Activated T-helper 1 cell treated with Interleukin-2 at 50 U/mL for 16 hours (primary cell): Measurements from ENCODE around the gene LGALS7B.
"Not testable (repeated sequence)": the region's sequence is repeated elsewhere in the genome, so short reads cannot be mapped to it uniquely, and the experiment has no call there.

Experiments
- DNase-seq: peaks from one replicate; pipeline ENCODE4 v3.0.0-alpha.2; 2020; ENCODE audit warnings: low read depth

Gene LGALS7B

DNA sequence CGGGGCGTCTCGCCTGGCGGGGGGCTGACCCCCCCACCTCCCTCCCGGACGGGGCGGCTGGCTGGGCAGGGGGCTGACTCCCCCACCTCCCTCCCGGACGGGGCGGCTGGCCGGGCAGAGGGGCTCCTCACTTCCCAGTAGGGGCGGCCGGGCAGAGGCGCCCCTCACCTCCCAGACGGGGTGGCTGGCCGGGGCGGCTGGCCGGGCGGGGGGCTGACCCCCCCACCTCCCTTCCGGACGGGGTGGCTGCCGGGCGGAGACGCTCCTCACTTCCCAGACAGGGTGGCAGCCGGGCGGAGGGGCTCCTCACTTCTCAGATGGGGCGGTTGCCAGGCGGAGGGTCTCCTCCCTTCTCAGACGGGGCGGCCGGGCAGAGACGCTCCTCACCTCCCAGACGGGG is 8.8 kb downstream of the LGALS7B start:
- not testable (repeated sequence) for DNase-seq

DNA sequence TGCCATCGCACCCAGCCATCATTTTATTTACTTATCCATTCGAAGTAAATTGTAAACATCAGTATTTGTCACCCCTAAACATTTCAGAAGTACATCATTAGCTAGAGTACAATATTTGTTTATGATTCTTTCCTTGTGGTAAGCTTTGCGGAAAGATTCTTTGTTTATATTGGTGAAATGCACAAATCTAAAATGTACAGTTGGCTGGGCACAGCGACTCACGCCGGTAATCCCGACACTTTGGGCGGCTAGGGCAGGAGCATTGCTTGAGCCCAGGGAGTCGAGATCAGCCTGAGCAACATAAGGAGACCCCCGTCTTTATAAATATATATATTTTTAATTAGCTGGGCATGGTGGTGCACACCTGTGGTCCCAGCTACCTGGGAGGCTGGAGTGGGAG is 10.1 kb downstream of the LGALS7B start:
- no peak for DNase-seq

DNA sequence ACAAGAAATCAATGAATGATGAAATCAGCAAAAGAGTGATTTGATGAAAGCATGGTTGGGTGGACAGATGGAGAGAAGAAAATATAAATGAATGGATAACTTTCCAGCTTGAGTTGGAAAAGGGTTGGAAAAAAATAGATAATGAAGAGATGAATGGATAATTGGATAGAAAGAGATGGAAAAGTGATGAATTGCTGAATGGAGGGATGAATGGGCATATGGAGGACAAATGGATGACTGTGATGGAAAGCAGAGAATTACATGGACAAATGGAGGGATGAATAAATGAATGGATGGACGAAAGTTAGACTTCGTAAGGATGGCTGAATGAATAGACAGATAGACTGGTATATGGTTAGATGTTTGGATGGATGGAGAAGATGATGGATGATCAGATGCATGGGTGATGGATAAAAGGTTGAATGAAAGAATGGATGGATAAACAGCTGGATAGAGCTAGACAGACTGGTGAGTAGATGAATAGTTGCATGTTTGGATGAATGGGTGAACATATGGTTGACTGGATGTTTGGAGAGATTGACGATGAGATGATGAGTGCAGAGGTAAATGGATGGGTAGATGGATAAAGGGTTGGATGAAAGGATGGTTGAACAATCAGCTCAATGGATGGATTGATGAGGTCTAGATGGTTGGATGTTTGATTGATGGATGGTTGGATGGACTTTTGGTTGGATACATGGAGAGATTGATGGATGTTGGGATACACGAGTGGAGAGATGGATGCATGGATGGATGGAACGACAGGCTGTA is 11.8 kb downstream of the LGALS7B start:
- no peak for DNase-seq

DNA sequence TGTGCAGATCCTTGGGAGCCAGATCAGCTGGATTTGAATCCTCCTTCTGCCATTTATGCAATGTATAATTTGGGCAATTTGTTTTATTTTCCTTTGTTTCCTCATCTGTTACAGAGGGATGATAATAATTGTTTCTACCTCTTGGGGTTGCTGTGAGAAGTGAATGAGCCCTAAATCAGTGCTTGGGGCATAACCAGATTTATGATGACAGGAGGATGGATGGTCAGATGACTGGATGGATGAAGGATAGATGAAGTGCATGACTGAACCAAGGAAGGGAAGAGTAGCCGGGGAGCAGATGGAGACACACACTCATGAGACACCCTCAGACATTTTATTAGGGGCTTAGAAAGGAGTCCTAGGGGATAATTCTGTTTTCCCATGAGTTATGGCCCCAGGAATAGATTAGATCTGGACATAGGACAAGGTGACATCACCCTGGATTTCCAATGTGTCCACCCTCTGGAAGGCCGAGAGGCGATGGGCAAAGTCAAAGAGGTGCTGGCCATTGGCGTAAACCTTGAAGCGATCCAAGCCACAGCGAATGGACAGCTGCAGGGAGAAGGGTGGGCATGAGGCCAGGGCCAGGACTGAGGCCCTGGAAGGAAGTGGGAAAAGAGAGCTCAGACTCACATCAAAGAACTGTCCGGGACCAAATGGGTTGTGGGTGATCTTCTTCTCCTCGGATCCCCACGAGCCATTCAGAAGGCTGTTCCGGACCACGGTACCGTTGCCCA is 12.5 kb downstream of the LGALS7B start:
- DNase-seq, result no peak

DNA sequence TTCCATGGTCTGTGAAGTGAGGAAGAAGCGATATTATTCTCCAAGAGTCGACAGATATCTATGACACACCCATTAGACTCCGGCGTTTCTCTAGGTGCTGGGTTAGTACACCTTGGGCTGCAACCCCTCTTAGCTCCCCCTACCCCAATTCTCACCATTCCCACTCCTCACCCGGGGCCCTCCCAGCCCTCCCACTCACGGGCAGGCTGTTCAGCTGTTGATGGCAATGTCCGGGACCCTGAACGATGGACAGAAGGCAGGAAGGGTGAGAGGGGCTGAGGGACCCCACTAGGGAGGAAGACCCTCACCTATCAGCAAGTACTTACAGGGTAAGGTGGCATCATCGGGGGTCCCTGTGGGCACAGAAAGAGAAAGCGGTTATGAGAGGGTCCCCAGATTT is 14.5 kb downstream of the LGALS7B start:
- DNase-seq, result no peak

DNA sequence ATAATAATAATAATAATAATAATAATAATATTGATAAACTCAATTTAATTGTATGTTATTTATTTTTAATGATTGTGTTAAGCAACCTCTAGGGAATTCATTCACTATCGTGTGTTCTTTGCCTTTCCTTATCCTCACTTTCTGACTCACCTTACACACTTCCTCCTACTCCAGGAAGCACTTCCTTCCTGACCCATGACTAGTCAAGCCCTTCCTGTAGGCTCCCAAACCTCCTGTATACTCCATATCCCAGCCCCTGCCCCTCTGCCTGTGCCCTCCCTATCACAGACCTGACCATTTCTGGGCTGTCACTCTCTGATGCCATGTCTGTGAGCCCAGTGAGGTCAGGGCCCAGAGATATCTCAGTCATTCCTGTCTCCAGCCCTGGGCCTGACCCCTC is 16.2 kb downstream of the LGALS7B start:
- no peak for DNase-seq

DNA sequence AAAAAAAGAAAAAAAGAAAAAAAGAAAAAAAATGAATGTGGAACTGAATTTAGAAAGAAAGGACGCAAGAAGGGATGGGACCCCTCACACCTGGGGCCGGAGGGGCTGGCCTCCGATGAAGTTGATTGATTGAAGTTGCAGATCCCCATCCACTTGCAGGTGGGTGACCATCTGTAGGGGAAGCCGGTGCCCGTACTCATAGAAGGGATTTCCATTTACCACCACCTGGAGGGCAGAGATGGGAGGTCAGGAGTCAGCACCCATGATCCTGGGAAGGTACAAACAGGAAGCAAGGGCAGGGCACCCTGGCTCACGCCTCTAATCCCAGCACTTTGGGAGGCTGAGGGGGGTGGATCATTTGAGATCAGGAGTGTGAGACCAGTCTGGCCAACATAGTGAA is 17.4 kb downstream of the LGALS7B start:
- no peak for DNase-seq

DNA sequence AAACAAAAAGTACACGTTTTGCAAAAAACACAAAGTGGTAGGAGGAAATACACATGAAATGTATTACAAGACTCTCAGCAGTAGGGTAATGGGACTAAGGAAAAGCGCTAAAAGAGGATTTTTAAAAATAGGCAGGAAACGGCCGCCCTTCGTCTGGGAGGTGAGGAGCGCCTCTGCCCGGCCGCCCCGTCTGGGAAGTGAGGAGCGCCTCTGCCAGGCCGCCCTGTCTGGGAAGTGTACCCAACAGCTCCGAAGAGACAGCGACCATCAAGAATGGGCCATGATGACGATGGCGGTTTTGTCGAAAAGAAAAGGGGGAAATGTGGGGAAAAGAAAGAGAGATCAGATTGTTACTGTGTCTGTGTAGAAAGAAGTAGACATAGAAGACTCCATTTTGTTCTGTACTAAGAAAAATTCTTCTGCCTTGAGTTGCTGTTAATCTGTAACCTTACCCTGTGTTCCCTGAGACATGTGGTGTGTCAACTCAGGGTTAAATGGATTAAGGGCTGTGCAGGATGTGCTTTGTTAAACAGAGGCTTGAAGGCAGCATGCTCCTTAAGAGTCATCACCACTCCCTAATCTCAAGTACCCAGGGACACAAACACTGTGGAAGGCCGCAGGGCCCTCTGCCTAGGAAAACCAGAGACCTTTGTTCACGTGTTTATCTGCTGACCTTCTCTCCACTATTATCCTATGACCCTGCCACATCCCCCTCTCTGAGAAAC is 18.5 kb downstream of the LGALS7B start:
- DNase-seq, result not testable (repeated sequence)

DNA sequence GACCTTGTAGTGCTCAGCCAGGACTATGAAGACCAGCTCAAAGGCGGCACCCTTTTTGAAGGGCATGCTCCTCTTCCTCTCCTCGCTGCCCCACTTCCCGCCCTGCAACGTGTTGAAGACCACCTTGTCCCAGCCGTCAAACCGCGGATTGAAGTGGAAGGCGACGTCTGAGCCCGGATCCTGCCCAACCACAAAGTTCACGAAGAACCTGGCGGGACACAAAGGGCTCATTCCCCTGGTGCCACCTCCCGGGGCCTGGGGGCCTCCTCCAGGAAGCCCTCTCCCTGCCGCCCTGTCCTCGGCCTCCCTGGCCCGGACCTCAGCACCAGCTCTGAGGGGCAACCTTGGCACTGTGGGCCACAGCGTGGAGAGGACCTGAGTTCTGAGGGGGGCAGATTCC is 19.7 kb downstream of the LGALS7B start:
- no peak for DNase-seq

DNA sequence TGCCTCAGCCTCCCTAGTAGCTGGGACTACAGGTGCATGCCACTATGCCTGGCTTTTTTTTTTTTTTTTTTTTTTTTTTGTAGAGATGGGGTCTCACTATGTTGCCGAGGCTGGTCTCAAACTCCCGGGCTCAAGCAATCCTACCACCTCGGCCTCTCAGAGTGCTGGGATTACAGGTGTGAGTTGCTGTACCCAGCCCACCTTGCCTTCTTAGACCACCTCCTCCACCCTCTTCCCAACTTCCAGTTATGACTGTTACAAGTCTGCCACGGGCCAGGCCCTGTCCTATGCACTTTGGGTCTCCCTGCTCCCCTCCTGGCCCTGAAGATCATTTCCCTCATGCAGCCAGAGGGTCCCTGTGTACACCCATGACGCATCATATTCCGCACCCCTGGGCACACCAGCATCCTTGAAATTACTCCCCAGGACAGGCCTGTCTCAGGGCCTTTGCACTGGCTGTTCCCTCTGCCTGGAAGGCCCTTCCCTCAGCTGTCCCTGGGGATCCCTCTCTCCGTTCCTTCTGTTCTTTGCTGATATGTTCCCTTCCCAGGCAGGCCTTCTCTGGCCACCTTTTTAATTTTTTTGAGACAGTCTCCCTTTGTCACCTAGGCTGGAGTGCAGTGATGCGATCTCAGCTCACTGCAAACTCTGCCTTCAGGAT is 20.7 kb downstream of the LGALS7B start:
- DNase-seq, result no peak

DNA sequence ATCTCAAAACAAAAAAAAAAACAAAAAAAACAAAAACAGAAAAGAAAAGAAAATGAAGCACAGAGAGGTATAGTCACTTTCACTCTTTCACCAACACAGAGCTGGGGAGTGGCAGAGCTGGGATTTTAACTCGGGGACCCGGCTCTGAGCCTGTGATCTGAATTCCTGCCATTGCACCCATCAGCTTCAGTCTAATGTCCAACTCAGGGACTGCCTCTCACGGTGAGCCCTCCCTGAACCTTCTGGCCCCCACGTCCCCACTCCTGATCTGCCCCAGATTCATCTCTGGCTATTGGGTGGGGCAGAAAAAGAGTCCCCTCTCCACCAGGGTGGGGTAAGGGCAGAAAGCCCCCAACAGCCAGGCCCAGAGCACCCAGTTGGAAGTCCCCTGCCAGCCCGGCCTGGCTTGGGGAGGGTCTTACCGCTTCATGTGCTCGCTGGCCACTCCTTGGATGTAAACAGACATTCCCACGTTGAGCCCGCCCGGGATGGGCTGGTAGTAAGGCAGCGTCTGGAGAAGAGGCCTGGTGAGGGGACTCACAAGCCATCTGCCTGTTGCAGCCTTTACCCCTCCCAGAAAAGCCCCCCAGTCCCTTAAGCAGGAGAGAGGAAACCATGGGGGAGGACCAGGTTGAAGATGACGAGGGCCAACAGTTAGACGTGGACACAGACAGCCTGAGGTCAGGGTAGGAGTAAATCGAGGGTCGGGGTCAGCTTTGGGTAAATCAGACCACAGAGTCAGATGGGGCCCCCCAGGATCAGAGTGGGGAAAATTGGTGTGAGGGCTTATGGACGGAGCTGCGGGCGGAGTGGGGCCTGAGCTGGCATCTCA is 23.2 kb downstream of the LGALS7B start:
- no peak for DNase-seq

DNA sequence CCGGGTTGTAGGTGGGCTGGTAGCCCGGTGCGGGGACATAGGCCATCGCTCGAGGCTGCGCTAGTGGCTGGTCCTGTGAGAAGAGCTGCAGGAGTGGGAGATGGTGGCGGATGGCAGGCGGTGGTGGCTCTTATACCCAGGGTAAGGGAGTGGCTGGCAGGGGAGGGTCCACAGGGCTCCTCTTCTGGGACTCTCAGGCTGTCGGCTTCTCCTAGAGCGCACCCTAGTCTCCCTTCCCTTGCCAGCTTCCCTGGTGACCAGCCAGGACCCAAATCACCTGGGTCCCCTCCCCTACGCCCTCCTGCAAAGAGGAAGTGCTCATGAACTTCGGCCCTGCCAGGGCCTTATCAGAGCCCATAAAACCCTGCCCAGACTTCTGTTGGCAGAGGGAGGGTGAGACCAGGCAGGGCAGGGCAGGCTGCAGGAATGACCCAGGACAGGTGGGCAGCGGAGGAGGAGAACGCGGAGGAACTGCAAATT is 23.9 kb downstream of the LGALS7B start, which contains the start of gene LGALS4:
LGALS4 (minus strand) TSS at position 105 of the 480 bp plus-strand sequence; CDS start at position 46, 59 bp downstream.
- DNase-seq, result no peak

DNA sequence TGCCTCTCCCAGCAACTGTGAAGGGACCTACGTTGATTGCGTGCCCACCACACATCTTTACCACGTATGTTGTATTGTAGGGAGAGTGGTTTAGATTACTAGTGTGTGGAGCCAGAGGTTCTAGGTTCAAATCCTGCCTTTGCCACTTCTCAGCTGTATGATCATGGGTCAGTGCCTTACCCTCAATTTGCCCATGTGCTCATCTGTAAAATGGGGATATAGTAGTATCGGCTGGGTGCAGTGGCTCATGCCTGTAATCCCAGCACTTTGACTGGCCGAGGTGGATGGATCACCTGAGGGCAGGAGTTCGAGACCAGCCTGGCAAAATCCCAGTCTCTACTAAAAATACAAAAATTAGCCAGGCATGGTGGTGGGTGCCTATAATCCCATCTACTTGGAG is 24.3 kb downstream of the LGALS7B start:
- DNase-seq, result no peak

DNA sequence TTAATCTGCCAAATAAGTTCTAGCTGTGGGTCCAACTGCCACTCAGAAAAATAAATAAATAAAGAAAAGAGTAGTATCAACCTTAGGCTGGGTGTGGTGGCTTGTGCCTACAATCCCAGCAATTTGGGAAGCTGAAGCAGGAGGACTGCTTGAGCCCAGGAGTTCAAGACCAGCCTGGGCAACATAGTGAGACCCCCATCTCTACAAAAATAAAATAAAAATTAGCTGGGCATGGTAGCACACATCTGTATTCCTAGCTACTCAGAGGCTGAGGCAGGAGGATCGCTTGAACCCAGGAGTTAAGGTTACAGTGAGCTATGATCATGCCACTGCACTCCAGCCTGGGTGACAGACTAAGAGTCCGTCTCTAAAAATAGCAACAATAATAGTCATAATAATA is 24.9 kb downstream of the LGALS7B start:
- not testable (repeated sequence) for DNase-seq

DNA sequence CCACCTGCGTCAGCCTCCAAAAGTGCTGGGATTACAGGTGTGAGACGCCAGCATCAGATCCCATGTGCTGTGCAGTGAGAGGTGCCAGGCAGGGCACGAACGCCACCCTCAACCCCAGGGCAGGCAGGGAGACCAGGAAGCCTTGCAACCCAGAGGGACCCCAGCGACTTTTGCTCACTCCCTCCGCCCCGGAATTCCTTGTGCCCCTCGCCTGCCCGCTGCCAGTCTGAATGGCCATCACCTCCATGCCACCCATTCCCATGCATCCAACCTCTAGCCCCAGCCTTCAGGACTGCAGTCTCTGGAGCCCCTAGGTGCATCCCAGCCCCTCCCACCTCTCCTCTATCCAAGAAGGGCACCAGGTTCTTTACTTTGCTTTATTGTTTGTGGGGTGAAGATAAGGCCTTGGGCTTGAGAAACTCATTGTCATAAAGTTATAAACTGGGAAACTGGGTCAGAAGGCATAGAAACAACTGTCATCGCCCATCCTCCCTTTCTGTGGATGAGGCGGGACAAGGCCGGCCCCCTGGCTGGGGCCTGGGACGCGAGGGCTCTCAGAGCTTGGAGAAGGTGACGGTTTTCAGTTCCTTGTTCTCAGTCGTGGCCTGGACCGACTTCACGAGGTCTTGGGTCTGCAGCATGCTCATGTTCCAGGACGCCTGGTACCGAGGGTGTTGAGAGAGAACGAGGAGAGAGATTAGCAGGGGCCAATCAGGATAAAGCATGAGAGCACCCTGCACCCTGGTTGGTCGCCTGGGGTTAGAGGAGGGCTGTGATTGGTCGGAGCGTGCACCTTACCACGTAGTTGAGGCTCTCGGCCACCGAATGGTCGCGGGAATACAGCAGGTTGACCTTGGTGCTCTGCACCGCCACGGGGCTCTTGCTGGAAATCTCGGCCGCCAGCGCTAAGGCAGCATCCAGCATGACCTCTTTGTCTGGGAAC is 26.3 kb downstream of the LGALS7B start:
- DNase-seq, result no peak

DNA sequence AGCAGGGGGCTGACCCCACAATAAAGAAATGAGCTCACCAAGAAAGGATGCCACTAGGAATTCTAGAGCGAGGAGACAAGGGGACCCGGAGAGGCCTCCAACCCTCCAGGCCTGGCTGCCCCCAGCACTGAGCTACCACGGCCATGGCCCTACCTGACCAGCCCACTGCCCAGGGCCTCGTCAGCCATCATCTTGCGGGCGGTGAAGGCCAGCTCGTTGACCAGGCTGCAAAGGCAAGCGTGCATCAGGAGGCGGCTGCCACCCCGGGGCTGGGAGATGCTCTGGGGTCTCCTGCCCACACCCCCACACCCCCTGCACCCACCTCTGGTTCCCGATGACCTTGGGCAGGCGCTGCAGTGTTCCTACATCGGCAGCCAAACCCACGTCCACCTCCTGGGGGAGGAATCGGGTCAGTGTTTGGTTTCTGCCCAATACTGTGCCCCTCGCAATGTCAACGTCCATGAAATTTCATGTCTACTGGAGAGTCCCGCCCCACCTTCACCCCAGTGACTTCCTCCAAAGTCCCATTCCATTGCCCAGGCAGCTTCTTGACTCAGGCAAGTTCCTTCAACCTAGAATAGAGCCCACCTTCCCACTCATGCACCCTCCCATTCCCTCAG is 27.2 kb downstream of the LGALS7B start:
- DNase-seq, result no peak

DNA sequence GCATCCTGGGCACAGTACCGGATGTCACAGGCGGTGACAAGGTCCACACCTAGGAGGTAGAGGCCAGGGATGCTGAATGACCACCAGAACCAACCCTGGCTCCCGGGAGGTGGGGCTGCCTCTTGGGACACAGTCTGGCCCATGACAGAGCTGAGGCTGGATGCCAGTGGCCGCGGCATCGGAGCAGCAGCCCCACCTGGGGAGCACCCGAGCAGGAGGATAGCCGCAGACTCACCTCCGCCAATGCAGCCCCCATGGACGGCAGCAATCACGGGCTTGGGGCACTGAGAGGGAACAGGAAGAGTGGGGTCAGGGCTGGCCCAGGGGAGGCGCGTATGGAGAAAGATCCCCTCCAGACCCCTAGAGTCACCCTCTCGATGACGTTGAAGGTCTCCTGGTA is 28.1 kb downstream of the LGALS7B start:
- DNase-seq, result no peak

DNA sequence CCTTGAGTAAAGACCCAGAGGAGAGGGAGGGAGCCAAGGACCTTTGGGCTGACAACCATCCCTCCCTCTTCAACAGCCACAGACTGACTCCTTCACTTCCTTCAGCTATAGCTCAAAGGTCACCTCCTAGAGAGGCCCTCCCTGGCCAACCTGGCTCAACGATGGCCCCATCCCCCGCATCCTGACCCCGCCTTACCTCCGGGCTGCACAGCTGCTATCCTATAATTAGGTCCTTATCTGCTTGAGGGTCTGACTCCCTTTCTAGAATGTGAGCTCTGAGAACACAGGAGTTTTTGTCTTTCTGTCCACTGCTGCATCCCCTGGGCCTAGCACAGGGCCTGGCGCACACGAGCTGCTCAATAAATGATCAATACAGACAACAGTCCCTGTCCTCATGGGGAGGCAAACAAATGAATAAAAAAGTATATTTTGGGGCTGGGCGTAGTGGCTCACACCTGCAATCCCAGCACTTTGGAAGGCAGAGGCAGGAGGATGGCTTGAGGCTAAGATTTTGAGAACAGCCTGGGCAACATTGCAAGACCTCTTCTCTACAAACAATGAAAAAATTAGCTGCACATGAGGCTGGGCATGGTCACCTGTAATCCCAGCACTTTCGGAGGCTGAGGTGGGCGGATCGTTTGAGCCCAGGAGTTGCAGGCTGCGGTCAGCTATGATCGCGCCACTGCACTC is 30.4 kb downstream of the LGALS7B start:
- DNase-seq, result no peak

DNA sequence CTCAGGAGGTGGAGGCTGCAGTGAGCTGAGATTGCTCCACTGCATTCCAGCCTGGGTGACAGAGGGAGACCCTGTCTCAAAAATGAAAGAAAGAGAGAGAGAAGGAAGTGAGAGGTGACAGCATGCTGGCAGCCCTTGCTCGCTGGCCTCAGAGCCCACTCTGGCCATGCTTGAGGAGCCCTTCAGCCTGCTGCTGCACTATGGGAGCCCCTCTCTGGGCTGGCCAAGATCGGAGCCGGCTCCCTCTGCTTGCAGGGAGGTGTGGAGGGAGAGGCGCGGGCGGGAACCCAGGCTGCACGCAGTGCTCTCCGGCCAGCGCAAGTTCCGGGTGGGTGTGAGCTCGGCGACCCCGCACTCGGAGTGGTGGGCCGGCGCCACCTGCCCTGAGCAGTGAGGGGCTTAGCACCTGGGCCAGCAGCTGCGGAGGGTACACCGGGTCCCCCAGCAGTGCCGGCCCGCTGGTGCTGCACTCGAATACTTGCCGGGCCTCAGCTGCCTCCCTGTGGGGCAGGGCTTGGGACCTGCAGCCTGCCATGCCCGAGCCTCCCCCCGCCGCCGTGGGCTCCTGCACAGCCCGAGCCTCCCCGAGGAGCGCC is 32.3 kb downstream of the LGALS7B start:
- not testable (repeated sequence) for DNase-seq
